ENCODE measurements around the gene RNF8. TPM values are rescaled to one million over a fixed set of nuclear protein-coding genes. Genes with fewer than 3 reads are reported as not detected.

Gene RNF8
- polyA plus RNA-seq, 10 donors = 13.0 to 22.1 (median 15.8) TPM

DNA sequence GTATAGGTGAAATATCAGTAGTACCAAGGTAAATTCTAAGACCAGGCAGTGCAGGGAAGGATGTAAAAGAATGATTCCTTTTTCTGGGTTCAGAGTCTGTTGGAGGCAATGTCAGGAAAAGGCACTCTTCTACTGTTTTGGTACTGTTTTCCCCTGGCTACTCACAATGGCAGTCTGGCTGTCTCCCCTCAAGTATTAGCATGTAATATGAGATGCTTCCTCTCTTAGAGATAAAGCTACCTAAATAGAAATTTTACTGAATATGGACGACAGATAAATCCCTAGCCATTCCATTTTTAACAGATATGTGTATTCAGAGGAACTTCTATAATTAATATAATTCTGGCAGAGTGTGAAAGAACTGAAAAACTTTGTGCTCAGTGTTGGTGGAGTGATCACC, 3.5 kb downstream of the RNF8 start:
- no peak for DNase-seq

DNA sequence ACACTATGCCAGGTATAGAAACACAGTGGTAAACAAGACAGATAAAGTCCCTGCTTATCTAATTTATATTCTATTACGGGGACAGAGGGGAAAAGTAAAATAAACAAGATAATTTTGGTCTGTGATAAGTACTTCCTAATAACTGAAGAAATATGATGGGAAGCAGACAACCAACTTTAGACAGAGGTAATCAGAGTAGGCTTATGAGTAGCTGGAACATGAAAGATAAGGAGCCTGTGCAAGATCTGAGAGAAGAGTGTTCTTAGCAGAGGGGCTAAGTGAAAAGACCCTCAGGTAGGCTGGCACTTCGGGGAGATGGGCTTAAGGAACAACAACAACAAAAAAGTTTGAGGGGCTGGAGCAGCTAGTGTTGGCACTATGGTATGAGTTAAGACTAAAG, 4.1 kb downstream of the RNF8 start:
- no peak for DNase-seq

DNA sequence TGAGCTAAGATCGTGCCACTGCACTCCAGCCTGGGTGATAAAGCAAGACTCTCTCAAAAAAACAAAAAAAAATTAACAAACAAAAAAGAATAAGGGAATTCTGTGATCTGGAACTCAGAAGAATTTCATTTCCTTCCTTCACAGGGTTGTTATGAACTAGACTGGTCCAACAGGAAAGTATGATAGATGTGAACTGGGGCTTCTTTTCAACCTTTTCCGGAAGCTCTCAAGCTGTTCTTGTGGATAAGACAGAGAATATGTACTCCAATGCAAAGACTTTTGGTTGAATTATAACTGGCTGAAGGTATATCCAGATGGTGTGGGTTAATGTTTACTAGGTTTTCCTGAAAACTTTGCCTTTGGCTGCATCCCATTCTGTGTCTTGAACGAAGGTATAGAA, 5.3 kb downstream of the RNF8 start:
- DNase-seq = no peak

DNA sequence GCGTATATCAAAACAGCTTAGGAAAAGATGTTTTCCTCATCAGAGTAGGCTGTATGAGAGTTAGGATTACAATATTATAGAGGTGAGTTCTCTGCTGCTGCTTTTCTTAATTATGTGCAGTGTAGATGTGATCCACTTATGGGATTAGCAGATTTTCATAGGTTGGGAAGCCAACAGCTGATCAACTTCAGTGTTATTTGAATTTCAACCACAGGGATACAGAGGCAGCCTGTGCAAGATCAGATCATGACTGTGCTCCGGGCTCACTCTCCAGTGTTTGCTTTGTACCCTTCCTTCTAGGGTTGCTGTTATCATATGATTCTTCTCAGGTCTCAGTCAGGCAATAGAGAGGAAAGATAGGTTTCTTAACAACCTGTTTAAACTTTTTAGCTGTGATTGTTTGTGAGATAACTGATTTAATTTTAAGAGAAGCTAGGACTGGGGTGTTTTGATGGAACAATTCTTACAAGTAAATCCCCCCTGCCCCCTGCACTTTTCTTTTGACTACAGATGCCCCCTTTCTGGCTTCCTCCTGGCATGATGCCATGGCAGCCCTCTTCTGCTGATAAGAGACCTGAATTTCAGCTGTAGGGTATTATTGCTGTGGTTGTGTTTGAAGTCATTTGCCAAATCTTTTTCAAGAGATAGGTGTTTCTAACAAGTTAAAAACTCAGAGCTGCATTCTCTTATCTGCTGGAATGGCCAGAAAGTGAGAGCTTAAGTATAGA, 8.5 kb downstream of the RNF8 start:
- DNase-seq = no peak

DNA sequence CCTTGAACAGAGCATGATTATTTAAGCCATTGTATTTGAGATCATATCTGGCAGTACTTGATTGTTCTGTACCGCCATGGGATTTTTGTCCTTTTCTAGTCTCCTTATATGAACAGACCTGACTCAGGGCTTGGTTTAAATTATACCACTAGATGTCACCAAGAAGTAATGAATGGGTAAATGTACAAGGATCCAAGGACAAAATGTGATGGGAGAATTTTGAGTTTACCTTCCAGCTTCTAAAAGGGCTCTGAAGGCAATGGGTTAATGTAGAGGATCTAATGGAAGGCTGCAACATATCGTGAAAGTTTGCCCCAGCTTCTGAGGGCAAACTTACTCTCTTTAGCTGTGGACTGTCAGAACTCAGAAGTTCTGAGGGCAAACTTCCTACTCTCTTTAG, 12.0 kb downstream of the RNF8 start:
- no peak for DNase-seq

DNA sequence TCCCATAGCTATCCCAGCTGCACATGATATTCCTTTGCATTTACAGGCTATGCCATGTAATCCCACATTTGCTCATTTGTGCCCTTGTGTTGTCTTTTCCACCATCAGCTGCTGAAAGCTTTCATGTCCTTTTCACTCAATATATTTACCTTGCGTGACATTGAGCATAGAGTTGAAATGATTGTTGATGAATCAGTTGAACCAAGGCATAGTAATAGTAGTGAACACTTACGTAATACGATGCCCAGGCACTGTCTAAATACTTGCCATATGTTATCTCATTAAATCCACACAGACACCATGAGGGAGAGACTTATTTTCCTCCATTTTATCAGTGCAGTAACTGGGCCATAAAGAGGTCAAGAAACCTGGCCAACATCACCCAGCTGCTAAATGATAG, 13.1 kb downstream of the RNF8 start:
- DNase-seq = no peak

DNA sequence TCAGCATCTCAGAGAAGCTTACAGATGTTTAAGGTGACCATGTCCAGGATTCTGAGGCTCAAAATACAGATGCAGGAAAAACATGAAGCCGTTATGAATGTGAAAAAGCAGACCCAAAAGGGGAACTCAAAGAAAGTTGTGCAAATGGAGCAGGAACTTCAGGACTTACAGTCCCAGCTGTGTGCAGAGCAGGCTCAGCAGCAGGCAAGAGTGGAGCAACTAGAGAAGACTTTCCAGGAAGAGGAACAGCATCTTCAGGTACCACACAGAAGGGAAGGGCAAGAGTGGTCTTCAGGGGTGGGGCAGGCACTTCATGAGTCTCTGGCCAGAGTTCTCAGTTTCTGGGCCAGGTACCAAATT, 15.2 kb downstream of the RNF8 start:
- DNase-seq = no peak

DNA sequence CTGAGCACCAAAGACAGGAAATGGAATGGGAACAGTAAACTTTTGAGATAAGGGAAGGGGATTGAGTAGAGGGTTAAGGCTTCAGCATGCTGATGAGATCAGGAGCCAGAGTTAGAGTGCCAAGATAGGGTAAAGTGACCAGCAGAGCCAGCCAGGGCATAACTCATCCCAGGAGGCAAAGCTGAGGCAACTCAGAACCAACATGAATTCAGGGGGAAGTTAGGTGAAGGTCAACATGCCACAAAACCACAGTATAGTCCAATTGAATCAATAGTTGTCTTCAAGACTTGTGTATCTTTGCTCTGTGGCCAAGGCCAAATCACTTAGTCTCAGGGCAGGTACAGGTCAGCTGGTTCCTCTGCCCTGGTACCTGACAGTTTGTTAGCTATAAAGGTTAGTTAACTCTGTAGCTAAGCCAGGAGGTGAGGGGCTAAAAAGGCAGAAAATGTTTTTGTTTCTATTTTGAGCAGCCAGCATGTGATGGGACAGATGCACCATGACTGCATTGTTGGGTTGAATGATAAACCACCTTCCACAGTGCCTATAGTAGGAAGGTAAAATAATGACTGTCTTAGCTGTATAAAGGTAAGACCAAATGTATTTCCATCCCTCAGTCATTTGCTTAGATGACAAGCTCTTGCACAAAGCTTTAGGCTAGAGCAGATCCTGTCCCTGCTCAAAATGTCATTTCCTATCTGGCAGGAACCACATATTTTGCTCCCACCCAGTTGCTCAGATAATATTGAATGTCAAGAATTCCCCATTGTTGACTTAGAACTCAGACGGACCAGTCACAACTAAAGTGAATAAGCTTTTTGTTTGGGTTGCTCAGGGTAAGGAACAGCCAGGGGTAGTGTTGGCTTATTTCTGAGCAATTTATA, 15.8 kb downstream of the RNF8 start:
- no peak for DNase-seq

DNA sequence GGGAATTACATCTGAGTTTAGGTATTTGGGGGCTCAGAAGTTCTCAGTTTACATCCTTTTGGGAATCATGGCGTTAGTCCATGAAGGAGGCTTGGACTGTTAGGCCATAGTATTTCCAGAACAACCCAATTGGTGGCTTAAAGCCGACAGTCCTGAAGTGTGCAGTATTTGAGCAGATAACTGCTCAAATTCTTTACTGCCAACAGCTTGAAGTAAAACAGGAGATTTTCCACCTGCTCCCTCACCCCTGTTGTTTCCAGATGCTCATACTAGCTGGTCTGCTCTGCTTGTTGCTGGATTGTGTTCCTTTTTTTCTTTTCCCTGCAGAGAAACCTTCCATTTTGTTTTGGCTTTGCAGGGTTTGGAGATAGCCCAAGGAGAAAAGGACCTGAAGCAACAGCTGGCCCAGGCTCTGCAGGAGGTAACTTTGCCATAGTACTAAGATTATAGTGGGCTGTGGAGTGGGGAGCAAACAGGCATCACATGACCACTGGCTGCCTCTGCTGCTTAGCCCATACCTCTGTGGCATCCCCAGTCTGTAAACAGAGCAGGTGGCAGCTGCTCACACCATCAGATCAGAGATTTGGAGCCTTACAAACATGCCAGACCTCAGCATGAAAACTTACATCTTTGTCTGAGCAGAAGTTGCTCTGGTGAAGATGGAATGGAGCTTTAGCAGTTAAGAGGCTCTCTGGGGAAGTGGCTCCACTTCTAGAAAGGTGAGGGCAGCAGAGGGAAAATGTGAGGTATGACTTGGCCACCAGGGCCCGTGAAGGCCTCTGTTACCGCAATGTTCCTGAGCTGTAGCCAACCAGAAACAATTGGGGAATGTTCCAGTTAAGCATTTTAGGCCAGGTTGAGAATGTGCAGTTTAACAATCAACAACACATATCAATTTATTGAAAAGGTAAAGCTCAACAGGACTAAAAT, 17.6 kb downstream of the RNF8 start:
- DNase-seq = peak in 2 of 3 donors; percentile 8 to 23

DNA sequence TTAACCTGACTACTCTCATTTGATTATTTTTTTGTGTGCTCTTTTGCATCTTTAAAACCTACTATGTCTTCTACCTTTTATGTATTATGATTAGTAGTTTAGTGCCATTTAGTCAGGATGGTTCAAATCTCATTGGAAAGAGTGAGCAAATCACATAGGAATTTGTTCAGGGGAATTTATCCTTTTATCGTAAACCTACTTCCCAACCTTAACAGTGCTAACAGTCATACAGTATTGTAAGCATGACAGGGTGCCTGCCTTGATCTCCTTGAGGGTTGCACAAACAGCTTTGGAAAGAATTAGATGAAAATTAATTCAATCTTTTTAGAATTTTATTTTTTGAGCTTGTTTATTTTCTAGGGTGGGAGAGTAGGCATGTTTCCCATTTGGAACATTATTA, 18.3 kb downstream of the RNF8 start:
- DNase-seq = no peak

DNA sequence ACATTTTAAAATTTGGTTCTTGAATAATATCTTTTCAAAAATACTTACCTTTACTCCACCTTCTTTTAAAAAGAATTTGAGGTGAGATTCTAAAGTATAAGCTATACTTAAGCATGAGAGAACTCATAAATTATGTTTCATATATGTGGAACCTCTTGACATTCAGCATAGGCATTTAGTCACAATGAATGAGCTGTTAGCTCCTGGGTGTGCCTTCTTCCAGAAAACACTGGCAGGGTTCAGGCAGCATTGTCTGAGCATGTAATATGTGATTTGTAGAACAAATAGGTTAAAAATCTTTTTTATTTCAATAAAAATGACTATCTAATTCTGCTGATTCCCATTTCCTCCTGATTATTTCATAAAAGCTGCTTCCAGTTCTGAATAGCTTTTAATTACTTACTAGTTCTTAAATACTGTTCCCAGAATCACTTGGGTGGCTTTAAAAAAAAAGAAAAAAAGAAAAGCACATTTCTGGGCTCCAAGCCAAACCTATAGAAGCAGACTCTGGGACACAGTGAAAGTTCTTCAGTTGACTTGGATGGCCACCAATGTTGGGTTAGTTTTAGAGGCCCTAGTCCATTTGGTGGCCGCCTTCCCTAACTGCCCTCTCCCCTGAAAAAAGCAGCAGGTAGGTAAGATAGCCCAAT, 20.2 kb downstream of the RNF8 start:
- DNase-seq = no peak

DNA sequence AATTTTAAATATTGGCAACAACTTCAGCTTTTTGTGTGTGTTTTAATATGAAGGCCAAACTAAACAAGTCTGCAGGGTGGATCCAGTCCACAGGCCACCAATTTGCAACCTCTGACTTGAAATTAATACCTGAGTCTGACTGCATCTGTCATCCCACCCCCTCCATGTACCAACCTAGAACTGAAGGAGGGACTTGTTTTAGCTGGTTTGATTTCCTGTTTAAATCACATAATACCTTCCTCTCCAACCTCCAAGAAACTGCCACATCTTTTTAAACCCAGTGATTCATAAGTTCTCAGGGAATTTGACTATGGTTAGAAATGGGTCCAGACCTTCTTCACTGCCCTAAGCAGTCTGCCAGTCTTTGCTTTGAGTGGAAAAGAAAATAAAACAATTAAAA, 21.6 kb downstream of the RNF8 start:
- no peak for DNase-seq

DNA sequence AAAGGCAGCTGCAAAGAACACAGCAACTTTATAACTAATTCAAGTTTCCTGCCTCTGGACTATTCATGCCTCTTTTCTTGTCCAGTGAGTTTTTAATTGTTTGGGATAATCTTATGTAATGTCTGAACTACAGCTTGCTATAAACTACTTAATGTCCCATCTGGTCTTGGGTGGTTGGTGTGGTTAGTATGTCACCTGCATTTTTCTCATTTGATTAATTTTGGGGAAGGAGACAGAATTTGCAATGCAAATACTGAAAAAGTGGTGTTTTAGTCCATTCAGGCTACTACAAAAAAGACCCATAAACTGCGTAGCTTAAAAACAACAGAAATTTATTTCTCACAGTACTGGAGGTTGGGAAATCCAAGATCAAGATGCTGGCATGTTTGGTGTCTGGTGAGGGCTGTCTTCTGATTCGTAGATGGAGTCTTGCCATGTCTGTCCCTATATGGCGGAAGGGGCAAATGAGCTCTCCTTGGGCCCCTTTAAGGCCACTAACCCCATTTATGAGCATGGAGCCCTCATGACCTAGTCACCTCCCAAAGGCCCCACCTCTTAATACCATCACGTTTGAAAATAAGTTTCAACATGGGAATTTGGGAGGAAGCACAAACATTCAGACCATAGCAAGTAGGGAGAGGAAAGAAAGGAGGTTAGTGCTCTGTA, 22.4 kb downstream of the RNF8 start:
- DNase-seq = no peak

DNA sequence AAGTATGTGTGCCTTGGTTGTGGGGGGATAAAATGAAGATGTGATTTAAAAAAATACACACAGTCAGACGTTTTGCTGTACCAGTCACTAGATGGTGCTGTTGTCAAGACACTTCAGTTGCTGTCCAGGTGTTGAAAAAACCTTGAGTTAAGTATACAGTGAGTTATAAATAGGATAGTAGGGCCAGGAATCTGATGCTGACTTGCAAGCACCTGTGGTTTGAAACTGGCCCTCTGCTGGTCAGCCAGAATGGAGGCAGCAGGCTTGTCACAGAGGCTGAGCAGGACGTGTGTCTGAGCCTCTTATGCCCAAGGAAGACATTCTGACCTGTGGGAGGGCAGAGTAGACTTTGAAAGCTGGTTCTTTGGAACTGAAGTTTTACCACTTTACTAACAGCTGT, 27.8 kb downstream of the RNF8 start:
- peak; percentile 26 to 33 (median 30) for DNase-seq

DNA sequence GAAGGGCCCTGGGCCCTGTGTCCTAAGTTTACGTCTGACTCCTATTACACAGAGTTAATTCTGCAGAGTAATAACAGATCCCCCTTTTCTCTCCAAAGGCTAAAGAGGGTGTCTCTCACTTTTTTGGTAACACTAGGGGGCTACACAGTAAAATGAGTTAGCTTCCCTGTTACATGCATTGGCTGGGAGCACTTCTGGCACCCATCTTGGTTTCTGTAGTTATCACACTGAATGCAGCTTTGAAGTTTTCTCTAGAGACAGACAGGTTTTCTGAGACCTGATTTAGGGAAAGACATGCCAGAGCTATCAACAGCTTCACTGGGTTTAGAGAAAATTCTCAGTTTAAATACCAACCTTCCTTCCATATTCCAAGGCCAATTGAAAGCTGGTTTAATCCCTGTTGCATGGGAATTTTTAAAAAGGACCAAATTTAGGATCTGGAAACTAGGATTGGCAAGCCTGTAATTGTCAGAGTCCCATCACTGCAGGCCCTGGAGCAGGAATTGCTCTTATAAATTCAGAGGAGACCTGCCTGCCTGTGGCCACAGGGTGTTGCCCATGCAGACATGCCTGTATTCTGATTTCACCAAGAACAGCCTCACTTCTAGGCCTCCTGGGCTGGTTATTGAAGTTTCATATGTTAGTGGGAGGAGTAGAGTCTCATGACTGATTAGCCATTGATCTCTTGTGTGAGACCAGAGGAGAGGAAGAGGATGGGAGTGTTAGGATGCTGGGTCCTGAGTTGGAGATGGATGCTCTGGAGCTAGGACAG, 29.4 kb downstream of the RNF8 start:
- no peak for DNase-seq

DNA sequence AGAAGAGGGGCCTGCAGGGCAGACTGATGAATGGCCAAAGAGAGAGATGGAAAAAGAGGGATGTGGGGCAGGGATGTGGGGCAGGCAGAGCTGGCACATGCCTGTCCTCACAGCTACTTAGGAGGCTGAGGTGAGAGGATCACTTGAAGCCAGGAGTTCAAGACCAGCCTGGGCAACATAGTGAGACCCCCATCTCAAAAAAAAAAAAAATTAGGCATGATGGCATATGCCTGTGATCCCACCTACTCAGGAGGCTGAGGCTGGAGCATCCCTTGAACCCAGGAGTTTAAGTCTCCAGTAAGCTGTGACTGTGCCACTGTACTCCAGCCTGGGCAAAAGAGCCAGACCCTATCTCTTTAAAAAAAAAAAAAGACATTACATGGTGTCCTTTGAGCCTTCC, 34.8 kb downstream of the RNF8 start:
- no peak for DNase-seq

DNA sequence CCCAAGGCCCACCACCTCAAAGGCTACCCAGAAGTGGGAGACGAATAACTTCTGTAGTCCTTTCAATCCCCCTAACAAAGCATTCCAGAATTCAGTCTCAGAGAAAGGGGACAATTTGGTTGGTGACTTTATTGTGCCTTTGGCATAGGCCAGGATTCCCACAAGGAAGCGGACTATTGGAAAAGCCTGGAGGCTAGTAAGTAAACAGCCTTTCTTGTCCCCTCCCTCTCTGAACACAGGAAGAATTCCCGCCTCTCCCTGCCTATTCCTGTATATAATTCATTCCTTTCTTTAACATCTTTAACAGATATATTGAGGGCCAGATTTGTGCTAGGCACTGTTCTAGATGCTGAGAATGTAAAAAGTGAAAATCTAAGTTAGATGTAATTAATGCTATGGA, 36.1 kb downstream of the RNF8 start:
- DNase-seq = no peak

DNA sequence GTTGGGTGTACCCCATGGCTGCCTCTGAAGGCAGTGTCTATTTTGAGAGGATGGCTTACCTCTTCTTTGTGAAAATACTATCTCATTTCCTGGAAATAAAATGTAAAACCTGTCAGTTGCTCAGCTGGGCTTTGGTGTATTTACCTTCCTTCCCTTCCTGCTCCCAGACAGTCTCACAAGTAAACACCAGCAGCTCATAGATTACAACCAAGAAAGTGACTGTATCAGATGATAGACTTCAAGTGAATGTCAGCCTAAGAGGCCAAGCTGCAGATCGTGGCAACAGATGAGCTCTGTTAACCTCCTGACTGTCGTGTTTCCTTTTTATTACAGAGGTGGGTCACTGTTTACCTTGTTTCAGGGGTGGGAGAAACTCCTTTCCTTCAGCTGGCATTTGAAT, 37.3 kb downstream of the RNF8 start:
- DNase-seq = no peak

DNA sequence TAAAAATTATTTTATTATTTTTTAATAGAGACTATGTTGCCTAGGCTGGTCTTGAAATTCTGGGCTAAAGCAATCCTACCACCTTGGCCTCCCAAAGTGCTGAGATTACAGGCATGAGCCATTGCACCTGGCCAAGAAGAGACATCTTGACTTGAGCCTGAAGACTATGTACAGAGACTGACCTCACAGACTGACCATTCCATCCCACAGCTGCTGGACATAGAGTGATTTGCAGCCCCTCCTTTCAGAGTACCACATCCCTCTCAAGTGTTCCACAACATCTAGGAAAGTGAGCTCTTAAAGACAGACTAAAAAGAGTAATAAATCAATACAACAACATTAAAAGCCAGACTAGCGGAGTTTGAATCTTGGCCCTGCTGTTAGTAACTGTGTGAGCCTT, 39.0 kb downstream of the RNF8 start:
- no peak for DNase-seq

DNA sequence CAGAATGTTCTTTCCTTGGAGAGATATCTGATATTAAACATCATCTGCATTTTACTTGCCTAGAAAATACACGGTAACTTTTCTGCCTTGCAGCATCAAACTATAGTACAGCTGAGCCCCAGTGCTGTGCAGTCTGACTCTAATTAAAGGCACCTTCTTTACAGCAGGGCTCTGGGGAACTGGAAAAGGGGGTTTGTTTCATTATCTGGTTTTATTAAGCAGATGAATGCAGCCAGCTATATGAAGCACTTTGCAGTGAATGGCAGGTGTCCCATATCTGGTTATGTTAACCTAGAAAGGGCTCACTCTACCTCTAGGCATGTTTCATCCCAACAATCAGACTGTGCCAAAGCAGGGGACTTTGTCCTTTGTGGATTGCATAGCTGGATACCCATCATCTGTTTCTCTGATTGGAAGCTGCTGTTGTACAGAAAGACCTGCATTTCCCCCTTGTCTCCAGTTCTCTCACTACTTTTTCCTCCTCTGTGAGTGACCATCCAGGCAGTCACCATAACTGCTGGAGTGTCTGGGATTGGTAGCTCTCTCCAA, 39.7 kb downstream of the RNF8 start:
- no peak for DNase-seq
